H1 (cell line): Measurements from ENCODE around the gene PLXNA4. TPM values are rescaled to one million over a fixed set of nuclear protein-coding genes. Genes with fewer than 3 reads are reported as not detected.

Source experiments
- CHD1 ChIP-seq: IDR thresholded peaks from 2 replicates; pipeline ENCODE4 v1.6.1; 2012; ENCODE audit warnings: low read depth, low read length, improper control_type of control experiment
- SP4 ChIP-seq: IDR thresholded peaks from 2 replicates; pipeline ENCODE4 v1.6.1; 2012; ENCODE audit warnings: low read length, inconsistent platforms
- TBP ChIP-seq: IDR thresholded peaks from 2 replicates; pipeline ENCODE4 v1.6.1; 2011; ENCODE audit warnings: low read depth, low read length, improper control_type of control experiment
- polyA plus RNA-seq, 7 experiments: library from polyadenylated mRNA; depleted of rRNA in 3 of 7; stranded (reverse) in 5 of 7; unstranded in 2 of 7; fragments of >200 nt in 5 of 7; fragments of 200-250 nt in 2 of 7; gene quantifications; 1 replicate in 5 of 7; 2 replicates in 1 of 7; 4 replicates in 1 of 7; pipeline versions ENCODE4 v1.2.1 to v1.2.3, GENCODE V29; 2011 to 2013; ENCODE audit warnings: missing spikeins in 2 of 7, mixed read lengths in 2 of 7
- total RNA-seq: library from RNA; stranded (reverse); fragmentation: NEBNext Ultra II Directional; extraction: Animal tissue kit (Norgen Biotek cat#: 25700); gene quantifications from 2 replicates; pipeline ENCODE4 v1.2.1, GENCODE V29; 2021

Gene PLXNA4
- total and polyA plus RNA-seq, 2 of the 8 experiments (the other 6 are each of a cell fraction or from before 2014, with no cell fraction given) = 0.76 to 0.79 TPM

GRCh38 chr7:132455378-132455777 is 120.9 kb downstream of the PLXNA4 start (continued):
- no peak for TF ChIP-seq TBP
- TF ChIP-seq CHD1 = no peak
- no peak for TF ChIP-seq SP4
